HuH-7 (cell line): ENCODE measurements around the gene SLC2A1.

Source experiments
- DNase-seq: peaks from one replicate; pipeline ENCODE4 v3.0.0; 2011; ENCODE audit warnings: low spot score

The SLC2A1 gene

DNA sequence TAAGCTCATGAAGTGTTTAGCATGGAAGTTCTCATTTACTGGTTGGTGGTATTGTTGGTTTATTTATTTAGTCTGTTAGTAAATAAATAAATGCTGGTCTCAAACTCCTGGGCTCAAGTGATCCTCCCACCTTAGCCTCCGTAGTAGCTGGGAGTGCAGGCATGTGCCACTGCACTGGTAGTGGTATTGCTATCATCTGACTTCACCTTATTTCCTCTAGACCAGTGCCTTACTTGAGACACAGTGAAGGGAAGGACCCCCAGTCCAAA lies 1.4 kb upstream of the SLC2A1 start:
- no peak for DNase-seq

DNA sequence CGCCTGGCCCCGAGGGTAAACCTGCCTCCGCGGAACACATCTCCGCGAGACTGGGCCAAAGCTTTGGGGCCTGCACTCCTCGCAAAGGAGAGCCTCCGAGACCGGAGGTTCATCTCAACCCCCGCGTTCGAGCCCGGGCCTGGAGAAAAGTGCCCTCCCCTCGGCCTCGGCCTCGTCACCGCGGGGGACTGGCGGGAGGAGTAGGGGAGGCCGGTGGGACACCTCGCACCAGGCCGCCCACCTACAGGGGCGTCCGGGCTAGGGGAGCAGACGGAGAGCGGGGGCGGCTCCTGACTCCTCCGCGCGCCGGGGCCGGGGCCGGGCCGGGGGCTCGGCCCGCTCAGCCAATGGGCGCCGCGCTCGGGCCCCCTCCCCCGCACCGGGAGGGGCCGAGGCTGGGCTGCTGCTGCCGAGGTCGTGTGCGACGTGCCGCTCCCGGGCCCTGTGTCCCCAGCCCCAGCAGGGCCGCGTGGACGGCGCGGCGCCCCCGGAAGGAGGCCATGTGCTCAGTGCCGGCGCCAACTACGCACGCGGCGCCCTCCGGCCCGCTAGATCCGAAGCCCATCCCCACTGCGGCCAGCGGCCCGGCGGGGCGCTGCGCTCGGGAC lies 684 bp downstream of the SLC2A1 start:
- peak; percentile 84 for DNase-seq

DNA sequence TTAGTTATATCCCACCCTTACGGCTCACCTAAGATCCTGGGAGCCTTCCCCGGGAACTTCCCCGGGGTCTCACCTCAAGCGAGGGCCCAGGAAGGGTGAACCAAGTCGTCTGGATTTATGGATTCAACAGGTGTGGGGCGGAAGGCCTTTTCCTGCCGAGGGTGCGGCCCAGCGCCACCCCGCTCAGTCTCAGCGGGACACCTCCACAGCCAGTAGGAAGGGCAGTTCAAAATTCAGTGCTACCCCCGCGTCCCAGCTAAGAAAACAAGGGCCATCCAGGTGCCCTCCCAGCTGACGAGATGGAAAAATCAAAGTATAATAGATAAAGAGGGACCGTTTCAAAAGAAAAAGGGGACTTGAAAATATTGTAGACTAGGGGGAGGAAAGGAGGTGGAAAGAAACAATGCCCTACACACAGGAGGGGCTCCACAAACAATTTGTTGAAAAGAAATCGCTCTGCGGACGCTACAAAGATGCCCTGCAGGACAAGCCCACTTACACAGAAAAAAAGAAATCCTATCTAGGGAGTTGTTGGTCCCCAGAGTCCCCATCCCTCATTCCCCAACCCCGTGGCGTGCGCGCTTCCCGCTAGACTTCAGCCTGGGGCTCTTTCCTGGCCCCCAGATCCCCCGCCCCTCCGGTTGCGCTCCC lies 1.3 kb downstream of the SLC2A1 start:
- no peak for DNase-seq

DNA sequence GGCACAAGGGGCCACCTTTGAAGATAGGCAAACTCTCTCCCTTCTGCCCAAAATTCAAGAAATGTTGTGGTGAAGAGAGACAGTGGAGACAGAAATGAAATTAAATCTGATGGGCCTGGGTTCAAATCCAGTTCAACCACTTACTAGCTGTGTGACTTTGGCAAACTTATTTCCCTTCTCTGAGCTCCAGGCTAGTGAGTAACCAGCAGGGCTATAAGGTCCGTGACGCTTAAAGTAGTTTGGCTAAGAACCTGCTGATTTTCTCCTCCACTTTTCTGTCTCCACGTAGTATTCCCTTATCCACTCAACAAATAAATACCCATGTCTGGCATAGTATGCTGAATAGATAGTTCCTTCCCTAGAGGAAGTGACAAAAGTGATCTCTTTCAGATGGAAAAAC lies 1.9 kb downstream of the SLC2A1 start:
- no peak for DNase-seq

DNA sequence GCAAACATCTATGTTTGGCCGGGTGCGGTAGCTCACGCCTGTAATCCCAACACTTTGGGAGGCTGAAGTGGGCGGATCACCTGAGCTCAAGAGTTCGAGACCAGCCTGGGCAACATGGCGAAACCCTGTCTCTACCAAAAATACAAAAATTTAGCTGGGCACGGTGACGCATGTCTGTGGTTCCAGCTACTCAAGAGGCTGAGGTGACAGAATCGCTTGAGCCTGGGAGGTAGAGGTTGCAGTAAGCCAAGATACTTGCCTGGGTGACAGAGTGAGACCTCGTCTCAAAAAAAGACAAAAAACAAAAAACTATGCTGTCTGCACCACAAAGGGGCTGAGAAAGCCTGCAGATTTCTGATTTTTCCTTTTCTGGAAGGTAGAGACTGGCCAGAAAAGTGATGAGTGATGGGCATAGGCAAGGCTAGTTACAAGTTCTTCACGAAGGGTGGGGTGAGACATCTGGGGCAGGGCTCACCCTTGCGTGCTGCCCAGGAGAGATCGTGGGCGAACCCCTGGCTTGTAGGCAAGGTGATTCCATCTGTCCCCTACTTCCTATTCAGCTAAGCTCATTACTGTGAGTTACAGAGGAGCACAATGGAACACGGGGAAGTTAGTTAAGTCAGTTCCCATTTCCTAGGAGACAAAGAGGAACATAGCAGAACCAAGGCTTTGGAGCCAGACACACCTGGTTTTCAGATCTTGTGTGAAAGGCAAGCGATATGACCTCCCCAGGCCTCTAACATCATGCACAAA lies 3.2 kb downstream of the SLC2A1 start:
- no peak for DNase-seq

- DNase-seq: no peak
Observed at GRCh38 chr1:42953182-42954180, 5.2 kb downstream of the SLC2A1 start.

DNA sequence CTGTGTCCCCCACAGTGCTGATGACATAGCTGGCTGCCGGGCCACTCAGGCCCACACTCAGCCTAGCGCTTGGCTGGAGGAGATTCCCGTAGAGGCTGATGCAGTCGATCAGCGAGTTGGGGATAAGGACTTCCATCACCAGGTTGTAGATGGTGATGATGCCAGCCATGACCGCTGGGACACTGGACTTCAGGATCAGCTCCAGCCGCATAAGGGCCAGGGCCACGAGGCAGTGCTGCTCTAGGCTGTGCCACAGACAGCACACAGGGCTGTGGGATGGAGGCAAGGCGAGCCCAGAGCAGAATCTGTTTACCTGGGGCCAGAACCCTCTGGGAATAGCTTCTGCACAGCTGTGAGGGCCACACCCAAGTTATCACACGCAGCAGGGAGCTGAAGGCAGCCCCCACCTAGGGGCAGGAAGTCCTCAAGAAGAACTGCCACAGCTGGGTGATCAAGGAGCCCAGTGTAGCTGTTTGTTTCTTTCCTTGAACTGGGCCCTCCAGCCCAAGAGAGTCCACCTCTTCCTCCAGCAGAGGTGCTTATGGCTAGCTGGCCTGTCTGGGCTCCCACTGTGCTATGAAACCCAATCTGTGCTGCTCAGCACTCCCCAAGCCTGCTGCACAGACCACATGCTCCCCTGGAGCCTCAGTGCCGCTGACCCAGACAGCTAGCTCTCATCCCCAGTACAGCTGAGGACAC lies 6.2 kb downstream of the SLC2A1 start:
- no peak for DNase-seq

- no peak for DNase-seq
Observed at GRCh38 chr1:42951588-42951987, 7.1 kb downstream of the SLC2A1 start.

DNA sequence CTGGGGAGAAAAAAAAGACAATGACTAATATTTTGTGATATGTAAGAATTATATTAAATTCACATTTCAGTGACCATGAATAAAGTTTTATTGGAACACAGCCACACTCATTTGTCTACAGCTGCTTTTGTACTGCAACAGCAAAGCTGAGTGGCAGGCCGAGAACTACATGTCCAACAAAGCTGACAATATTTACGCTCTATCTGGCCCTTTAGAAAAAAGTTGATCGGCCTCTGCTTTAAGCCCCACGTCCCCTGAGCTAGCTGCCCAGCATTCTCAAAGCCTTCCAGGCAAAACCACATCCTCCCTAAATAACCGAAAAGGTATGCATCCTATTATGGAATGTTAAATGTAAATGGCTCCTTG lies 8.6 kb downstream of the SLC2A1 start:
- DNase-seq: no peak

GRCh38 chr1:42949312-42950115 lies 9.2 kb downstream of the SLC2A1 start:
- DNase-seq: no peak

DNA sequence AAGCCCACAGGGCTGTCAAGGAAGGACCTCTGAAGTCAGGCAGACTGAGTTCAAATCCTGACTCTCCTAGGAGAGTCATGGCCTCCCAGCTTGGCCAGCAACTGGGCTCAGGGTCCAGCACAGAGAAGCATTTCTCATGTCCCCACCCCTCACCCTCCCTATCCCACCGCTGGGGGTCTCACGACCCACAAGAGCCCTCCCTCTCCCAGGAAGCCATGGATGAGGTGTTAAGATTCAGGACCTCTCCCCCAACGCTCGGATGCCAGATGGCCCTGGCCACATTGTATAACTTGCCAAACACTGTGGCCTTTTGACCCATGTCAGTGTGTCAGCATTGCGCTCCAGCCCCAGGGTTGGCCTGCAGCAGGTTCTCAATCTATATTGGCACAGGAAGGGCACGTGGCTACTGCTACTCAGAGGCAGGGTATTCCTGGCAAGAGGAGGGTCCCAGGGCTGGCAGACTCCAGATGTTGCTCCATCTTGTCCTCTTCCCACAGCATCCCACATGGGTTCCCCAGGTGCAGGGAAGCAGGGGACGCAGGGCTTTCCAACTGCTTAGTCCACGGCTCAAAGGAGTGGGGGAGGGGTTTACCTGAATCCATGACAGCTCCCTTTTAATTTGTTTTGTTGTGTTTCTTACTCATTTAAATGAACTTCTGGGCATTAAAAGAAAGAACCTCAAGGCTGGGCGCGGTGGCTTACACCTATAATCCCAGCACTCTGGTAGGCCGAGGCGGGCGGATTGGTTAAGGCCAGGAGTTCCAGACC lies 10.5 kb downstream of the SLC2A1 start:
- no peak for DNase-seq

- no peak for DNase-seq
Observed at GRCh38 chr1:42947117-42947516, 11.6 kb downstream of the SLC2A1 start.

- DNase-seq: no peak
Observed at GRCh38 chr1:42946120-42946898, 12.4 kb downstream of the SLC2A1 start.

GRCh38 chr1:42945164-42945563 lies 13.5 kb downstream of the SLC2A1 start:
- DNase-seq: no peak

DNA sequence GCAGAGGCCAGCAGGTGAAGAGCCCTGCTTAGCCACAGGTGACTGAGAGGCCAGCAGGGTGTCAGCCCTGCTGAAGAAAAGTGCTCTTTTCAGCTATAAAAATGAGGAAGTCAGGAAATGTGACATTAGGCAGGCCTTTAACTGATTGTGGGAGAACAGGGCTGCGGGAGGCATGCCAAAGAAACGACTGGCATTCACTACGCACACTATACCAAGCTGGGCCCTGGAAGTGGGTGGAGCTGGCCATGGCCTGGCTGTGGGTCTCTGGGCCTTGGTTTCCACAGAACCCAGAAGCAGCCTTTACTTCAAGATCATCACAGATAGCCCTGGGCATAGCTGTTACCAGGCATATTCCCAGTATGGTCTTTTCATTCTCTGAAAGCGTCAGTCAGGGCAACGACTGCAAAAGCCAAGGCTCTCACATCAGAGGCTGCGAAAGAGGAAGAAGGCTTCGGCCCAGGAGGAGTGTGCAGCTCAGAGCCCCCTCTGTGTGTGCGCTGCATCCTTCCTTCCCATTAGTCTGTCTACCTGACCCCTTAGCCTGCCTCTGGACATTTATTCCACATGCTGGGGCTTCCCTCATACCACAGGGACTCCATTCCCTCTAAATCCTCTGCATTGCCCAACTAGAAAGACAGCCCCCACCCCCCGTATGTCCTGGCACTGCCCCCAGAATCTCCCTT lies 14.3 kb downstream of the SLC2A1 start:
- no peak for DNase-seq

DNA sequence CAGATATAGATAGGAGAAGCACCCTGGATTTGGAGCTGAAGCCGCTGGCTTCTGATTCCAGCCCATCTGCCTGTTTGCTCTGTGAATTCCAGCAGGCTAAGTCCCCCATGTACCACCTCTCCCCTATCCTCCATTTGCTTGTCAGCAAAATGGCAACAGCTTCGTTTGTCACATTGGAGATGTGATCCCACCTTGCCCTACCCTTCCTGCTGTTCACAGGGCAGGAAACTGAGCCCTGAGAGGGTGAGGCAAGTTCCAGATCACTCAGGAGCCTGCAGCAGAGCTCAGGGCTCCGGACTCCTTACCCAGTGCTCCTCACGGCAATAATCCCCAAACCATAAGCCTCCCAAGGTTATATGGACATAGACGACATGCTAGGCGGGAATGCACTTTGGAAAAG lies 14.9 kb downstream of the SLC2A1 start:
- DNase-seq: no peak

DNA sequence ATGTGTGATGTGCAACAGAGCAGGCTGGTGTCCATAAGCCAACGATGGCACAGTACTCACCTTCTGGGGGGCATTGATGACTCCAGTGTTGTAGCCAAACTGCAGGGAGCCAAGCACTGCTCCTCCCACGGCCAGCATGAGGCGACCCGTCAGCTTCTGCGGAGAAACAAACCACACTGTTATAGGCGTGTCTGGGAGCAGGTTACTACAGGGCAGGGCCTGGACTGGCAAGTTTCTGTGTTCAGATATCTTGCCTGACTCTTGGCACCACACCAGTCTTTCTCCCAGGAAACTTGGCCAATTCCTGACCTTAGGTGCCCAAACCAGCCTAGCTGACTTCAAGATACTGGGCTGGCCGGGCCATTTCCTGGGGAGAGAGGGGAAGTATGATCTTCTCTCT lies 15.5 kb downstream of the SLC2A1 start:
- DNase-seq: no peak

DNA sequence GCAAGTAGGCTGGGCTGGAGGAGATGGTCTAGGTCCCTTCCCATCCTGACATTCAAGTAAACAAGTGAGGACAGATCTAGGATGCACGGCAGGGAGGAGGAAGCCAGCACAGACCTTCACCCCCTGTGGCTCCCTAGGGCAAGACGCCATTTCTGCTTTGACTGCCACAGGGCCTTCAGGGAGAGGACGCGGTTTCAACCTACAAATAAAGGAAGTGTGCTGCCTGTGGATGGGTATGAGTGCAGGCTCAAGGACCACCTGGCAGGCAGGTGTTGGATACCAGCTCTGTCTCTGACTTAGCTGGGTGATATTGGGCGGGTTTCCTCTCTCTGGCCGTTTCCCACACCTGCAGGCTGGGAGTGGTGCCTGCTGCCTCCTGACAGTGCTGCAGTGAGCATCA lies 16.2 kb downstream of the SLC2A1 start:
- DNase-seq: no peak
